ENCODE measurements around the gene OR2F1. TPM values are rescaled to one million over a fixed set of nuclear protein-coding genes. Genes with fewer than 3 reads are reported as not detected.

Gene OR2F1
- polyA plus RNA-seq, 2 of the 4 experiments (the other 2 are of a cell fraction) = not detected

GRCh38 chr7:144011458-144012230, 57.0 kb downstream of the OR2F1 start:
- CTCF ChIA-PET = interaction anchor here (0.6 to 3.5 kb wide), 14 partner anchors 10 to 112 kb away, joined by 3 to 17 read pairs (median 4); partner anchors contain the start of genes OR2F2 and TCAF1
- peak; percentile 2 to 49 for DNase-seq (ENCODE audit: low read depth in 1 of 2, low spot score in 1 of 2)

More at GRCh38 chr7:144011458-144012230, 57.0 kb downstream of the OR2F1 start:
- peak; percentile 56 to 87; a peak in 5 of 6 replicates for ATAC-seq
- H3K4me2 ChIP-seq = no peak overlapping the region
- POLR2A ChIA-PET = interaction anchor here (2.3 kb wide), 1 partner anchor 110 kb away, joined by 9 read pairs; the partner anchor contains the start of gene TCAF1
- no peak for TF ChIP-seq TFCP2L1 (CRISPR knock-in tag; IDR thresholded peaks at IDR 0.05)
- TF ChIP-seq RFX5 (IDR thresholded peaks at IDR 0.05) = no peak
- TF ChIP-seq POLR2A (IDR thresholded peaks at IDR 0.05; ENCODE audit: low read length) = no peak
- no peak for TF ChIP-seq ZFP36 (IDR thresholded peaks at IDR 0.05; ENCODE audit: borderline replicate concordance, partially characterized antibody)
- TF ChIP-seq MAFK (IDR thresholded peaks at IDR 0.05; ENCODE audit: partially characterized antibody) = no peak
- no peak for TF ChIP-seq FOXS1 (CRISPR knock-in tag; IDR thresholded peaks at IDR 0.05)
- TF ChIP-seq, protein P1, sequence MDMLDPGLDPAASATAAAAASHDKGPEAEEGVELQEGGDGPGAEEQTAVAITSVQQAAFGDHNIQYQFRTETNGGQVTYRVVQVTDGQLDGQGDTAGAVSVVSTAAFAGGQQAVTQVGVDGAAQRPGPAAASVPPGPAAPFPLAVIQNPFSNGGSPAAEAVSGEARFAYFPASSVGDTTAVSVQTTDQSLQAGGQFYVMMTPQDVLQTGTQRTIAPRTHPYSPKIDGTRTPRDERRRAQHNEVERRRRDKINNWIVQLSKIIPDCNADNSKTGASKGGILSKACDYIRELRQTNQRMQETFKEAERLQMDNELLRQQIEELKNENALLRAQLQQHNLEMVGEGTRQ (IDR thresholded peaks at IDR 0.05) = no peak
- TF ChIP-seq KDM1A (IDR thresholded peaks at IDR 0.05; ENCODE audit: low read depth) = no peak
- TF ChIP-seq, protein P2, sequence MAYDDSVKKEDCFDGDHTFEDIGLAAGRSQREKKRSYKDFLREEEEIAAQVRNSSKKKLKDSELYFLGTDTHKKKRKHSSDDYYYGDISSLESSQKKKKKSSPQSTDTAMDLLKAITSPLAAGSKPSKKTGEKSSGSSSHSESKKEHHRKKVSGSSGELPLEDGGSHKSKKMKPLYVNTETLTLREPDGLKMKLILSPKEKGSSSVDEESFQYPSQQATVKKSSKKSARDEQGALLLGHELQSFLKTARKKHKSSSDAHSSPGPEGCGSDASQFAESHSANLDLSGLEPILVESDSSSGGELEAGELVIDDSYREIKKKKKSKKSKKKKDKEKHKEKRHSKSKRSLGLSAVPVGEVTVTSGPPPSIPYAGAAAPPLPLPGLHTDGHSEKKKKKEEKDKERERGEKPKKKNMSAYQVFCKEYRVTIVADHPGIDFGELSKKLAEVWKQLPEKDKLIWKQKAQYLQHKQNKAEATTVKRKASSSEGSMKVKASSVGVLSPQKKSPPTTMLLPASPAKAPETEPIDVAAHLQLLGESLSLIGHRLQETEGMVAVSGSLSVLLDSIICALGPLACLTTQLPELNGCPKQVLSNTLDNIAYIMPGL (CRISPR knock-in tag; IDR thresholded peaks at IDR 0.05; ENCODE audit: borderline replicate concordance) = no peak
- no peak for TF ChIP-seq ZSCAN20 (CRISPR knock-in tag; IDR thresholded peaks at IDR 0.05)
- TF ChIP-seq, protein P3, sequence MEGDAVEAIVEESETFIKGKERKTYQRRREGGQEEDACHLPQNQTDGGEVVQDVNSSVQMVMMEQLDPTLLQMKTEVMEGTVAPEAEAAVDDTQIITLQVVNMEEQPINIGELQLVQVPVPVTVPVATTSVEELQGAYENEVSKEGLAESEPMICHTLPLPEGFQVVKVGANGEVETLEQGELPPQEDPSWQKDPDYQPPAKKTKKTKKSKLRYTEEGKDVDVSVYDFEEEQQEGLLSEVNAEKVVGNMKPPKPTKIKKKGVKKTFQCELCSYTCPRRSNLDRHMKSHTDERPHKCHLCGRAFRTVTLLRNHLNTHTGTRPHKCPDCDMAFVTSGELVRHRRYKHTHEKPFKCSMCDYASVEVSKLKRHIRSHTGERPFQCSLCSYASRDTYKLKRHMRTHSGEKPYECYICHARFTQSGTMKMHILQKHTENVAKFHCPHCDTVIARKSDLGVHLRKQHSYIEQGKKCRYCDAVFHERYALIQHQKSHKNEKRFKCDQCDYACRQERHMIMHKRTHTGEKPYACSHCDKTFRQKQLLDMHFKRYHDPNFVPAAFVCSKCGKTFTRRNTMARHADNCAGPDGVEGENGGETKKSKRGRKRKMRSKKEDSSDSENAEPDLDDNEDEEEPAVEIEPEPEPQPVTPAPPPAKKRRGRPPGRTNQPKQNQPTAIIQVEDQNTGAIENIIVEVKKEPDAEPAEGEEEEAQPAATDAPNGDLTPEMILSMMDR (IDR thresholded peaks at IDR 0.05) = peak; percentile 54
- 0 out of 2 replicates have a peak, but pooled peaks have one; percentile 3 for TF ChIP-seq FOSL2 (IDR thresholded peaks at IDR 0.05)
- no peak for TF ChIP-seq FOSL2 (CRISPR knock-in tag; IDR thresholded peaks at IDR 0.05)
- no peak for TF ChIP-seq SREBF2 (IDR thresholded peaks at IDR 0.05)
- peak; percentile 64 for TF ChIP-seq SMC3 (IDR thresholded peaks at IDR 0.05)
- no peak for TF ChIP-seq CHD2 (IDR thresholded peaks at IDR 0.05; ENCODE audit: low read length, partially characterized antibody)
- TF ChIP-seq ESRRA (IDR thresholded peaks at IDR 0.05; ENCODE audit: borderline replicate concordance, low read length) = no peak
- no peak for TF ChIP-seq RNF2 (IDR thresholded peaks at IDR 0.05; ENCODE audit: borderline replicate concordance, low read depth)
- TF ChIP-seq JUNB (IDR thresholded peaks at IDR 0.05) = no peak
- TF ChIP-seq RARB (CRISPR knock-in tag; IDR thresholded peaks at IDR 0.05) = no peak
- TF ChIP-seq NR3C1 (IDR thresholded peaks at IDR 0.05) = no peak
- no peak for TF ChIP-seq MAZ (IDR thresholded peaks at IDR 0.05; ENCODE audit: borderline replicate concordance, low read depth, low read length)
- no peak for TF ChIP-seq ZC3H11A (IDR thresholded peaks at IDR 0.05)
- TF ChIP-seq NFE2L2 (conservative IDR thresholded peaks at IDR 0.05; ENCODE audit: low read length) = no peak
- TF ChIP-seq HOXB5 (CRISPR knock-in tag; IDR thresholded peaks at IDR 0.05) = no peak
- no peak for TF ChIP-seq BHLHE40 (IDR thresholded peaks at IDR 0.05; ENCODE audit: low read depth, low read length)
- peak; percentile 73 to 75 for TF ChIP-seq RAD21 (conservative IDR thresholded peaks at IDR 0.05 in 1 of 2, IDR thresholded peaks at IDR 0.05 in 1 of 2)
- no peak for TF ChIP-seq CBX8 (IDR thresholded peaks at IDR 0.05)
- no peak for TF ChIP-seq EP300 (IDR thresholded peaks at IDR 0.05)
- no peak for TF ChIP-seq HOXA7 (CRISPR knock-in tag; IDR thresholded peaks at IDR 0.05)
- H3K4me3 ChIP-seq = no peak overlapping the region
- H3K4me1 ChIP-seq = no peaks in the 10 kb centered on the region
- WGBS (ENCODE audit: missing lambda C conversion rate) = 24% methylated on average over 5 of the region's 5 CpGs
- peaks cover 22% of the 10 kb centered on the region; the same call in 2 of the 3 replicates for H3K9me3 ChIP-seq
- no peak for FAIRE-seq
- H3K27ac ChIP-seq = no peak overlapping the region

Other genes starting within 250 kb of the OR2F1 start
- gene CTAGE6, start 197.1 kb upstream of the OR2F1 start, polyA plus RNA-seq (2011; rRNA removed) = not detected in 2 replicates
- gene CTAGE6, start 197.1 kb upstream of the OR2F1 start, polyA plus RNA-seq (2017; fragmentation: RNase III; extraction: RNeasy Plus Mini Kit Qiagen cat#74134 plus additional on column Dnase treatment) = not detected in 3 replicates
- 32.7 and 33.5 TPM in 2 replicates for gene TCAF1, start 52.7 kb upstream of the OR2F1 start, polyA plus RNA-seq (2011; rRNA removed)
- gene TCAF1, start 52.7 kb upstream of the OR2F1 start, polyA plus RNA-seq (2017; fragmentation: RNase III; extraction: RNeasy Plus Mini Kit Qiagen cat#74134 plus additional on column Dnase treatment) = 25.8 to 27.9 TPM (median 26.4 TPM) in 3 replicates
- gene OR2F2, start 19.6 kb upstream of the OR2F1 start, polyA plus RNA-seq (2011; rRNA removed) = not detected in 2 replicates
- not detected in 3 replicates for gene OR2F2, start 19.6 kb upstream of the OR2F1 start, polyA plus RNA-seq (2017; fragmentation: RNase III; extraction: RNeasy Plus Mini Kit Qiagen cat#74134 plus additional on column Dnase treatment)
- gene OR6B1, start 45.5 kb downstream of the OR2F1 start, polyA plus RNA-seq (2011; rRNA removed) = not detected in 2 replicates
- gene OR6B1, start 45.5 kb downstream of the OR2F1 start, polyA plus RNA-seq (2017; fragmentation: RNase III; extraction: RNeasy Plus Mini Kit Qiagen cat#74134 plus additional on column Dnase treatment) = not detected in 3 replicates
- gene OR2A5, start 94.1 kb downstream of the OR2F1 start, polyA plus RNA-seq (2011; rRNA removed) = not detected in 2 replicates
- not detected in 3 replicates for gene OR2A5, start 94.1 kb downstream of the OR2F1 start, polyA plus RNA-seq (2017; fragmentation: RNase III; extraction: RNeasy Plus Mini Kit Qiagen cat#74134 plus additional on column Dnase treatment)
- gene OR2A25, start 115.0 kb downstream of the OR2F1 start, polyA plus RNA-seq (2011; rRNA removed) = not detected in 2 replicates
- not detected in 3 replicates for gene OR2A25, start 115.0 kb downstream of the OR2F1 start, polyA plus RNA-seq (2017; fragmentation: RNase III; extraction: RNeasy Plus Mini Kit Qiagen cat#74134 plus additional on column Dnase treatment)
- not detected in 2 replicates for gene OR2A12, start 131.4 kb downstream of the OR2F1 start, polyA plus RNA-seq (2011; rRNA removed)
- not detected in 3 replicates for gene OR2A12, start 131.4 kb downstream of the OR2F1 start, polyA plus RNA-seq (2017; fragmentation: RNase III; extraction: RNeasy Plus Mini Kit Qiagen cat#74134 plus additional on column Dnase treatment)
- gene OR2A2, start 154.7 kb downstream of the OR2F1 start, polyA plus RNA-seq (2011; rRNA removed) = not detected in 2 replicates
- gene OR2A2, start 154.7 kb downstream of the OR2F1 start, polyA plus RNA-seq (2017; fragmentation: RNase III; extraction: RNeasy Plus Mini Kit Qiagen cat#74134 plus additional on column Dnase treatment) = not detected in 3 replicates
- gene OR2A14, start 168.3 kb downstream of the OR2F1 start, polyA plus RNA-seq (2011; rRNA removed) = not detected in 2 replicates
- not detected in 3 replicates for gene OR2A14, start 168.3 kb downstream of the OR2F1 start, polyA plus RNA-seq (2017; fragmentation: RNase III; extraction: RNeasy Plus Mini Kit Qiagen cat#74134 plus additional on column Dnase treatment)
- 0.08 and 0.22 TPM in 2 replicates for gene CTAGE4, start 228.6 kb downstream of the OR2F1 start, polyA plus RNA-seq (2011; rRNA removed)
- not detected in 3 replicates for gene CTAGE4, start 228.6 kb downstream of the OR2F1 start, polyA plus RNA-seq (2017; fragmentation: RNase III; extraction: RNeasy Plus Mini Kit Qiagen cat#74134 plus additional on column Dnase treatment)
- gene ARHGEF35, start 241.0 kb downstream of the OR2F1 start, polyA plus RNA-seq (2011; rRNA removed) = 0.54 and 0.94 TPM in 2 replicates
- 0.71 to 1.3 TPM (median 1.2 TPM) in 3 replicates for gene ARHGEF35, start 241.0 kb downstream of the OR2F1 start, polyA plus RNA-seq (2017; fragmentation: RNase III; extraction: RNeasy Plus Mini Kit Qiagen cat#74134 plus additional on column Dnase treatment)